Large intestine (tissue), 3 donors: ENCODE results near the gene COL6A3. TPM values are rescaled to one million over a fixed set of nuclear protein-coding genes. Genes with fewer than 3 reads are reported as not detected.

Experiments
- DNase-seq, 2 donors: peaks; one replicate each; pipeline versions ENCODE4 v3.0.0 to v3.0.0-alpha.2; 2013
- H3K27ac ChIP-seq: one replicate; pipeline ENCODE4 v1.5.1; 2013; ENCODE audit warnings: low read length
- H3K27me3 ChIP-seq: 2 replicates; pipeline ENCODE4 v1.6.1; 2013; ENCODE audit warnings: low read length; ENCODE audit not compliant: control insufficient read depth, insufficient read depth
- H3K36me3 ChIP-seq: 2 replicates; pipeline ENCODE4 v1.6.1; 2013; ENCODE audit warnings: low read length; ENCODE audit not compliant: control insufficient read depth, insufficient read depth
- H3K4me1 ChIP-seq: one replicate; pipeline ENCODE4 v1.6.1; 2013; ENCODE audit warnings: low read length; ENCODE audit not compliant: control insufficient read depth, insufficient read depth
- H3K4me3 ChIP-seq: one replicate; pipeline ENCODE4 v1.5.1; 2013; ENCODE audit warnings: low read length
- H3K9me3 ChIP-seq: one replicate; pipeline ENCODE4 v1.6.1; 2013; ENCODE audit warnings: mild to moderate bottlenecking, low read depth, low read length, moderate library complexity; ENCODE audit not compliant: control insufficient read depth
- WGBS: methylation state at CpG from one replicate; pipeline ENCODE4 v1.1.5; 2013; ENCODE audit warnings: low lambda C conversion rate; ENCODE audit not compliant: insufficient coverage; 5-methylcytosine and 5-hydroxymethylcytosine counted together
- polyA plus RNA-seq: library from polyadenylated mRNA; unstranded; fragments of 120-200 nt; gene quantifications from one replicate; pipeline ENCODE4 v1.2.1, GENCODE V29; 2013

Gene COL6A3
- polyA plus RNA-seq, 1 donor, result 127 TPM

DNA sequence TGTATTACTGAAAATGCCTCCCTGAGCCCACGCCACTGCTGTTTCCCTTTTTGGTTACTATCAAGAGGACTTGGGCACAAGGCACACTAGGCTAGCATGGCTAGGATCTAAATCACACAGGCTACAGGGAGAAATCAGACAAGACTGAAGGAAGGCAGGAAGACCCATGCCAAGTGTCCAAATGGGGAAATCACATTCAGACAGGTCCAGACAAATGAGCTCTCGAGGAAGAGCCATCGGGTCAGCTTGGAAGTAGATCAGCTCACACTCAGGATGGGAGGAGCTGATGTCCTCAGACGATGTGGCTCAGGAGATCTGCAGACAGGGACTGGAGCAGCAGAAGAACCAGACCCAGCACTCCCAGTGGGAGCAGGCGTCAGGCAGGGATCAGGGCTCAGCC, 113.2 kb downstream of the COL6A3 start:
- DNase-seq, result no peak
- WGBS, result no CpG with 5 or more reads among the region's 5 CpGs
- Histone ChIP-seq H3K27ac (no peak overlapping the region), H3K4me3 (no peak overlapping the region), H3K36me3 (no peaks in the 10 kb centered on the region), H3K9me3 (no peaks in the 10 kb centered on the region), H3K4me1 (peaks cover 11% of the 10 kb centered on the region), H3K27me3 (no peaks in the 10 kb centered on the region)

DNA sequence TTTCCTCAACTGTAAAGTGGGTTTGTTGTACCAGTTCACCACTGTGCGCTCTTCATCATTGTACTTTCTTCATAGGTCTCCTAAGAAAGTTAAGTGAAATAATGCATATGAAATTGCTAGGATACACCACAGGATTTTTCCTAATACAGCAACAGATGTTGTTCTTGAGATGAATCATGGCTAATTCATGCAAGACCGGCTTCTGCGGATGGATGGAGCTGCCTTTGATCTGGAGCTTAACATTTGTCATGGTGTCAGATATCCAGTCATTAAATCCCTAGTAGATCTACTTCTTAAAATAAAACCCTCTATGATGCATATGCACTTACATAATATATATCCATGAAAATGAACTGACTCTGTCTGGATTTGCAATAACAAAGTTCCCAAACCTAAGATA, 114.1 kb downstream of the COL6A3 start:
- H3K27me3 ChIP-seq, result no peaks in the 10 kb centered on the region
- H3K4me3 ChIP-seq, result no peak overlapping the region
- H3K36me3 ChIP-seq, result no peaks in the 10 kb centered on the region
- peaks cover 11% of the 10 kb centered on the region for H3K4me1 ChIP-seq
- no CpG with 5 or more reads among the region's 3 CpGs for WGBS
- H3K27ac ChIP-seq, result no peak overlapping the region
- DNase-seq, result no peak
- H3K9me3 ChIP-seq, result no peaks in the 10 kb centered on the region

- WGBS, result no CpG with 5 or more reads among the region's 10 CpGs
- peak; percentile 86 to 87 for DNase-seq
- Histone ChIP-seq H3K36me3 (no peaks in the 10 kb centered on the region), H3K27me3 (no peaks in the 10 kb centered on the region), H3K4me1 (peaks cover 11% of the 10 kb centered on the region), H3K9me3 (no peaks in the 10 kb centered on the region), H3K27ac (peak overlapping the region; percentile 60), H3K4me3 (no peak overlapping the region)
Observed at GRCh38 chr2:237298151-237299118, 115.5 kb downstream of the COL6A3 start.

DNA sequence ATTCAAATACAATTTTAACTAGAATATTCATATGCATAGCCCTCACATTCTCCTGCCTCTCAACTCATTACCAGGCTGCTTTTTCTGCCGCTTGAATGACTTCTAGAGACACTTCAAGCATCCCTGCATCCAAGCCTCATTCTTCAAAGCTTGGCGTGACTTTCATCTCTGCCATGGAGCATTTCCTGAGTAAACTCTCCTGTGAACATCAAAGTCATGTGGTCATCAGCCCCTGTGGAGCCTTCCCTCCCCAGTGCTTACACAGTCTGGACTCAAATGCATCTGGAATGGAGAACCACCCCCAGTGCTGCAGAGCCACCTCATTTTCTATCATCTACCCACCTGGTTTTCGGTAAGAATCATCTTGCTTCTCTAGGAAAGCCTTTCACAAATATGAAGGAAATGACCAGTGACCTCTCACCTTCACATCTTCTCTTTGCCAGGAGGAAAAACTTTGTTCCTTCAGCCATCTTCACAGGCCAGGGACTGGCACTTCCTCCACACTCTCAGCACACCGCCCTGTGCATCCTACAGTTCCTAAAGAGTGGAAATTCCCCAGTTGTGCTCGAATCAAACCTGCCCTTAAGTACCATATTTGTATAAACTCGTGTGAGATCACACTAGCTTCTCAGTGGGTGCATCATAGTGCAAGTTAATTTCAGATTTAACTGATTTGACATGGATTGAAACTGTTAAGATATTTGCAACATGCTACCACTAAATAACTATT, 116.4 kb downstream of the COL6A3 start:
- H3K4me1 ChIP-seq, result peaks cover 11% of the 10 kb centered on the region
- H3K9me3 ChIP-seq, result no peaks in the 10 kb centered on the region
- no CpG with 5 or more reads among the region's 6 CpGs for WGBS
- no peak overlapping the region for H3K4me3 ChIP-seq
- no peaks in the 10 kb centered on the region for H3K36me3 ChIP-seq
- H3K27me3 ChIP-seq, result no peaks in the 10 kb centered on the region
- DNase-seq, result no peak
- no peak overlapping the region for H3K27ac ChIP-seq

- Histone ChIP-seq H3K27me3 (no peaks in the 10 kb centered on the region), H3K36me3 (no peaks in the 10 kb centered on the region), H3K9me3 (no peaks in the 10 kb centered on the region), H3K4me1 (peaks cover 15% of the 10 kb centered on the region), H3K4me3 (no peak overlapping the region), H3K27ac (no peak overlapping the region)
- WGBS, result no CpG with 5 or more reads among the region's 2 CpGs
- no peak for DNase-seq
Observed at GRCh38 chr2:237296756-237297155, 117.2 kb downstream of the COL6A3 start.

GRCh38 chr2:237295889-237296480, 118.0 kb downstream of the COL6A3 start:
- H3K36me3 ChIP-seq, result no peaks in the 10 kb centered on the region
- H3K9me3 ChIP-seq, result no peaks in the 10 kb centered on the region
- no peak for DNase-seq
- H3K4me3 ChIP-seq, result no peak overlapping the region
- H3K27me3 ChIP-seq, result no peaks in the 10 kb centered on the region
- H3K27ac ChIP-seq, result no peak overlapping the region
- H3K4me1 ChIP-seq, result peaks cover 21% of the 10 kb centered on the region
- WGBS, result no CpG with 5 or more reads among the region's 10 CpGs

- Histone ChIP-seq H3K36me3 (no peaks in the 10 kb centered on the region), H3K27me3 (no peaks in the 10 kb centered on the region), H3K9me3 (no peaks in the 10 kb centered on the region), H3K27ac (peak overlapping the region; percentile 23), H3K4me3 (no peak overlapping the region), H3K4me1 (peaks cover 25% of the 10 kb centered on the region)
- no CpG with 5 or more reads among the region's 1 CpG for WGBS
- DNase-seq, result no peak
Observed at GRCh38 chr2:237294460-237294859, 119.5 kb downstream of the COL6A3 start.

DNA sequence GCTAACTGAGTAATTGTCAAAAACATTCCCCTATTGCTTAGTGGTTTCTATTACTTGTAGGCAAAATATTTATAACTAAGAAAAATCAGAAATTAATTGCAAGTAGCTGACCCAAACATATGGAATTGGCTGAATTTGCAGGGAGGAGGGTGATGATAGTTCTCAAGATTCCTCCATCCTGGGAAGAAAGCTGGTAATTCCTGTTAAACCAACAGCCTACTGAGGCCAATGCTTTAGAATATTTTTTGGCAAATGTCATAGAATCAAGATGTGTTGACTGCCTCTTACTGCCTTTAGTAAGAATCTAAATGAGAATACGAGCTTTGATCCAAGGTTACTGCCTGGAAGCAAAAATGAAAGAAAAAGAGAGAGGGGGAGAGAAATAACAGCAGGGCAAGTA, 120.0 kb downstream of the COL6A3 start:
- WGBS, result 60% methylated on average over 1 of the region's 1 CpG
- H3K4me3 ChIP-seq, result no peak overlapping the region
- no peaks in the 10 kb centered on the region for H3K27me3 ChIP-seq
- no peak for DNase-seq
- H3K36me3 ChIP-seq, result no peaks in the 10 kb centered on the region
- H3K4me1 ChIP-seq, result peaks cover 27% of the 10 kb centered on the region
- no peaks in the 10 kb centered on the region for H3K9me3 ChIP-seq
- H3K27ac ChIP-seq, result peak overlapping the region; percentile 23

GRCh38 chr2:237291138-237291792, 122.7 kb downstream of the COL6A3 start:
- H3K36me3 ChIP-seq, result no peaks in the 10 kb centered on the region
- peak overlapping the region; percentile 47 for H3K27ac ChIP-seq
- WGBS, result 12% methylated on average over 5 of the region's 20 CpGs
- peaks cover 23% of the 10 kb centered on the region for H3K4me1 ChIP-seq
- H3K4me3 ChIP-seq, result no peak overlapping the region
- H3K27me3 ChIP-seq, result no peaks in the 10 kb centered on the region
- H3K9me3 ChIP-seq, result no peaks in the 10 kb centered on the region
- DNase-seq, result peak; percentile 91 to 96

DNA sequence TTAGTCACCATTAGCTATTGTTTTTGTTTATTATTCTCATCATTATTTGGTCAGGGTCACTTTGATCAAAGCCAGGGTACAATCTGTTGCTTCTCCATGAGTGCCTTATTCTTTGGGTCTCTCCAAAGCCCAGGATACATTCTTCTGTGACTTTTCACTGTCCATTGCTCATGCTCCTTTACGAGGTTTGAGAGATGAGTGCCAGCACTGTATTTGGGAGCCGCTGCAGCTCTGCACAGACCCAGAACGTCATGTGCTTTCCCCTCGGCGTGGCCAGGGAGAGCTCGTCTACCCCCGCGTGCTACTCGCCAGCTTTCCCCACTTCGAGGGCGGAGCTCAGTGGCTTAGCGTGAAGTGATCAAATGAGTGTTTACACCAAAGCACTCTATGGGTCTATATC, 123.7 kb downstream of the COL6A3 start:
- H3K27me3 ChIP-seq, result no peaks in the 10 kb centered on the region
- 60% methylated on average over 1 of the region's 12 CpGs for WGBS
- DNase-seq, result no peak
- H3K9me3 ChIP-seq, result no peaks in the 10 kb centered on the region
- H3K4me1 ChIP-seq, result peaks cover 23% of the 10 kb centered on the region
- H3K27ac ChIP-seq, result peak overlapping the region; percentile 47
- H3K36me3 ChIP-seq, result no peaks in the 10 kb centered on the region
- no peak overlapping the region for H3K4me3 ChIP-seq
